ENCODE data around the gene PKD1L1.
A peak's percentile ranks its signal among the peaks of the same experiment; 100 is the strongest.

PKD1L1 gene

GRCh38 chr7:47791682-47792081, 156.6 kb downstream of the PKD1L1 start:
- DNase-seq (ENCODE audit: low spot score): no peak

DNA sequence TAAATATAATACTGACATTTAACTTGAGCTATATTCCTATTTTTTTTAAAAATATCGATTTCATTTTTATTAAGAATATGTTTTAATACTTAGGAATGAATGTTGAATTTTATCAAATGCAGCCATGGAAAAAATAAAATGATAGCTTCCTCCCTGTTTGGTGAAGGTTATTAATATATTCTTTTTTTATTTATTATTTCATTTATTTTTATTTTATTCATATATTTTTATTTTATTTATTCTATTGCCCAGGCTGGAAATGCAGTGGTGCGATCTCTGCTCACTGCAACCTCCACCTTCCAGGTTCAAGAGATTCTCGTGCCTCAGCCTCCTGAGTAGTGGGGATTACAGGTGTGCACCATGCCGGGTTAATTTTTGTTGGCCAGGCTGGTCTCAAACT, 160.2 kb downstream of the PKD1L1 start:
- DNase-seq (ENCODE audit: low spot score): no peak

- peak; percentile 50 for DNase-seq (ENCODE audit: low spot score)
Observed at GRCh38 chr7:47787249-47788069, 160.8 kb downstream of the PKD1L1 start.

- DNase-seq (ENCODE audit: low spot score): peak; percentile 97
Observed at GRCh38 chr7:47786557-47787248, 161.6 kb downstream of the PKD1L1 start.

DNA sequence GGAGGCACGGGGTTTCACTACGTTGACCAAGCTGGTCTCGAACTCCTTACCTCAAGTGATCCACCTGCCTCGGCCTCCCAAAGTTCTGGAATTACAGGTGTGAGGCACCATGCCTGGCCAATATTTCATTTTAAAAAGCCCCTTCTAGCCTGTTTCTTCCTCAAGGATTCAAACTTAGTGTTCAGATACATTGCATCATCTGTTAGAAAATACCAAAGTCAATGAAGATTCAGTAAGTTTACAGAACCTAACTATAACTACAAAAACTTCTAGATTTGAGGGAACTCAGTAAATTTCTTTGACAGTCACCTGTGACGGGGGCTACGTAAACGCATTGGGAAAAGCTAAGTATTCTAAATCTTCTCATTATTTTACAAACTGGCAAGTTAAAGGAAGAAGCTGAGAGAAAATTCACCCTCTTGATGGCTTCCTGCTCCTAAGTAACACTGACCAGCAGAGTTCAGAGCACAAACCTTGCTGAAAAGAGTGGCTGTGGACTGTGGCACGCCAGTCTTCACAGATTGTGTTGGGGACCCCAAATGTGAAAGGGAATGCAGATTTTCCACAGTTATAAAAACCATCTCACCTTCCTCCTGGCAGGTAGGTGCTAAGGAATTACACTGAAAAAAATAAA, 162.2 kb downstream of the PKD1L1 start:
- no peak for DNase-seq (ENCODE audit: low spot score)

GRCh38 chr7:47783456-47784223, 164.6 kb downstream of the PKD1L1 start:
- peak; percentile 88 for DNase-seq (ENCODE audit: low spot score)

GRCh38 chr7:47782792-47783191, 165.5 kb downstream of the PKD1L1 start:
- no peak for DNase-seq (ENCODE audit: low spot score)

- DNase-seq (ENCODE audit: low spot score): no peak
Observed at GRCh38 chr7:47782022-47782421, 166.2 kb downstream of the PKD1L1 start.

DNA sequence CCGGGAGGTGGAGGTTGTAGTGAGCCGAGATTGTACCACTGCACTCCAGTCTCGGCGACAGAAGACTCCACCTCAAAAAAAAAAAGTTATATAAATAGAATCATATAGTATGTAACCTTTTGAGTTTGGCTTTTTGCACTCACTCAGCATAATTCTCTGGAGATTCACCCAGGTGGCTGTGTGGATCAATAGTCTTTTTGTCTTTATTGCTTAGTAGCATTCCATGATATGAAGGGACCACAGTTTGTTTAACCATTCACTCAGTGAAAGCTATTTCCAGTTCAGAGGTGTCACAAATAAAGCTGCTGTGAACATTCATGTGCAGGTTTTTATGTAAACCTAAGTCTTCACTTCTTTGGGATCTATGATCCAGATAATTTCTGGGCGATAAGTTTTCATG, 167.7 kb downstream of the PKD1L1 start:
- DNase-seq (ENCODE audit: low spot score): no peak

GRCh38 chr7:47779341-47779771, 168.9 kb downstream of the PKD1L1 start:
- DNase-seq (ENCODE audit: low spot score): no peak

- DNase-seq (ENCODE audit: low spot score): no peak
Observed at GRCh38 chr7:47778153-47778661, 170.1 kb downstream of the PKD1L1 start.

GRCh38 chr7:47777531-47778152, 170.6 kb downstream of the PKD1L1 start:
- DNase-seq (ENCODE audit: low spot score): no peak

DNA sequence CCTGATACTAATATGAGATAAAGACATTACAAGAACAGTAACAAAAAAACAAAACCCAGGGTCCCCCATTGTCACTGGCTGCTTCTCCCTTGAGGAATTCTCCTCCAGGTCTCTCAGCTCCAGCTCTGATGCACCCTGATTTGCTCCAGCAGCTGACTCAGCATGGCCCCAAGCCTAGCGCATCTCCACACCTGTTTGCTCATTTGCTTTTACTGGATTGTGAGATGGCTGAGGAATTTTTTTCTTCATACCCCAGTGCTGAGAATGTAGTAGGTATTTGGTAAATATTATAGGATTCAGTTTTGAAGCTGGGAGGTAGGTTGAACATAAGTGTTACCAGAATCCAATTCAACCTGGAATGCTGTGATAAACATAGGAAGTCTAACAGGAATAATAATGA, 171.9 kb downstream of the PKD1L1 start:
- DNase-seq (ENCODE audit: low spot score): no peak

- DNase-seq (ENCODE audit: low spot score): no peak
Observed at GRCh38 chr7:47775238-47775637, 173.0 kb downstream of the PKD1L1 start.

DNA sequence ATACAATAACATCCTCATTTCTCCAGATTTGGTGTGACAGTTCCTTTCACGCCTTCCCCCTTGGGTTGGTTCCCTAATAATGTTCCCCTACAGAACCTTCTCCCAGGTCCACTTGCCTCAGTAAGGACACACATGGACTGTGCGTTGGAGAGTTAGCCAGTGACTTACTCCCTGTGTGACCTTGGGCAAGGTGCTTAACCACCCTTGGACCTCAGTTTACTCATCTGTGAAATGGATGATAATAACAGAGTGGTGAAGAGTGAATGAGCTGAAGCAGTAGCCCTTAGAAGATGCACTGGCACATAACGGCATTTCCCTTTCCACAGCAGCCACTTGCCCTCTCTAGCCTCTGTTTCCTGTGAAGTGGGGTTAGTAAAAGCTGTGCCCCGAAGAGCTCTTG, 175.8 kb downstream of the PKD1L1 start:
- no peak for DNase-seq (ENCODE audit: low spot score)

- DNase-seq (ENCODE audit: low spot score): no peak
Observed at GRCh38 chr7:47771990-47772360, 176.3 kb downstream of the PKD1L1 start.

DNA sequence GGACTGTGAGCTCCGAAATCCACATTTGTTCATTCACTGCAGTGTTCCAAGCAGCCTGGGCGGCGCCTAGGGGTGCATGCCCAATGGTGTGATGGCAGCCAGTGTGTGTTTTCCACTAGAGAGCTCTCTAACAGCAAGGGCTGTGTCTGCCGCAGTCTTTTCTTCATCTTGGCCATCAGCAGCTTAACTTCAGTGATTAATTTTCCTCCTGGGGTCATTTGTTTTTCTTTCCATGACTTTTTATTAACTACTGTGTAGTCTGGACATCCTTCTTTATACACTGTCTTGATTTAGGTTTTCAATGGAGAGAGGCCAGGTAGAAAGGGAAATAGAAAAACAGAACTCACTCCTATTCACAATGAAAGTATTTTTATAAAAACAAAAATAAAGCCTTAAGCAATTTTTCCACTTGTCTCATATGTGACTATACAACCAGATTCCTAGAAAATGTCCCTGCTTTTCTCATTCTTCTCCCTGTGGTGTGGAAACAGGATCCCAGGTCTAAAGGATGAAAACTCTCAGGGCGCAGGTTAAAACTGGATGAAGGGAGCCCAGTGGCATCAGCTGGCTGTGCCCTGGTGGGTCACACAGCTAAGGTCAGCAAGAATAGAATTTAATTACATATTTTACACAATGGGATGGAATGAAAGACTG, 176.8 kb downstream of the PKD1L1 start:
- no peak for DNase-seq (ENCODE audit: low spot score)

DNA sequence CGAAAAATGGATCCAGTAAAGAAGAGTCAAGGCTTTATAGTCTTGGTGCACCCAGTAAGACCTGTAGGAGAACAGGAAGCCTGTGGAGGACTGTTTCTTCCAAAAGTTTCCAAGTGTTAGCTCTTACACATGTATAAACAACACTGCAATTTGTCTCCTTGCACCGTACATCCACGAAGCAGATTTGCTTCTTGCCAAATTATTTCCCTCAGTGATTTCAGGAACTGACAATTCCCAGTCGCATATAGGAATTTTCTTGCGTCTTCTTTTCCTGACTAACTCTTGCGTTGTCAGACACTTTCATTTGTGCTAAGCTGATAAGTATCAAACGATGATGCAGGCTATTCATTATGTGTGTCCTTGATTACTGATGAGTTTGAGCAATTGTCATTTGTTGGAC, 182.1 kb downstream of the PKD1L1 start:
- no peak for DNase-seq (ENCODE audit: low spot score)

- DNase-seq (ENCODE audit: low spot score): no peak
Observed at GRCh38 chr7:47765373-47765979, 182.8 kb downstream of the PKD1L1 start.

DNA sequence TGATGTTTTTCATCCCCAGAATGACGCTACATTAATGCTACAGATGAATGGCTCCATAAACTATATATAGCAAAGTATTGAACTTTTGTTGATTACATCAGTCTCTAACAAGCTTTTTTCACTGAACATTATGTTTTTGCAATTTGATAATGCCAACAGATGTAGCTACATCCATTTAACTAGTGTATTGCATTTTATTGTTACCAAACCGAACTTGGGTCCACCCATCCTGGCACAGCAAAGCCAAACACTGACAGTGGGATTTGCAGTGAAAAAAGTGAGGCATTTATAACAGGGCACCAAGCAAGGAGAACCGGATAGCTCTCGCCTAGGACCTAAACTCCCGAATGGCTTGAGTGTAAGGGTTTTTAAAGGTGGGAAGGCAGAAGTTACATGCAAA, 183.5 kb downstream of the PKD1L1 start:
- no peak for DNase-seq (ENCODE audit: low spot score)

Data from SW480 (cell line).